ENCODE results near the gene ZNF385D.

The ZNF385D gene

GRCh38 chr3:21766002-21766401, 15.0 kb upstream of the ZNF385D start:
- H3K4me1 ChIP-seq (ENCODE audit: control insufficient read depth in 2 of 2, insufficient read depth in 1 of 2, low read depth in 1 of 2, low read length in 2 of 2): no peaks in the 10 kb centered on the region
- no peak overlapping the region for H3K4ac ChIP-seq (ENCODE audit: low read length)
- no peak overlapping the region for H2BK5ac ChIP-seq (ENCODE audit: low read length)
- H2AK5ac ChIP-seq (ENCODE audit: low read depth, low read length): no peak overlapping the region
- DNase-seq (ENCODE audit: low spot score): no peak
- no peak overlapping the region for H2BK12ac ChIP-seq (ENCODE audit: low read length)
- no peak overlapping the region for H3K23ac ChIP-seq (ENCODE audit: low read depth, low read length, poor library complexity)
- H3K79me1 ChIP-seq (ENCODE audit: low read depth, low read length): no peaks in the 10 kb centered on the region
- no peak overlapping the region for H3K14ac ChIP-seq (ENCODE audit: low read length)
- no peak overlapping the region for H3K4me3 ChIP-seq (ENCODE audit: low read length in 2 of 2)
- H4K8ac ChIP-seq (ENCODE audit: low read depth, low read length): no peak overlapping the region
- H2BK15ac ChIP-seq (ENCODE audit: low read length): no peak overlapping the region
- H3K27me3 ChIP-seq (ENCODE audit: control insufficient read depth in 3 of 3, insufficient read depth in 3 of 3, low read depth in 1 of 3, low read length in 3 of 3): no peaks in the 10 kb centered on the region
- no peak overlapping the region for H3K4me2 ChIP-seq (ENCODE audit: insufficient read depth, low read length, poor library complexity, severe bottlenecking)
- no peak overlapping the region for H2BK120ac ChIP-seq (ENCODE audit: low read depth, low read length)
- no CpG with 5 or more reads among the region's 2 CpGs for WGBS, 2 donors (ENCODE audit: extremely low coverage in 2 of 2, insufficient read length in 2 of 2, insufficient replicate concordance in 1 of 2)
- H3K9me3 ChIP-seq (replicated peaks in 1 of 2; ENCODE audit: control insufficient read depth in 2 of 2, insufficient read depth in 1 of 2, low read depth in 1 of 2, low read length in 2 of 2): no peaks in the 10 kb centered on the region
- no peak overlapping the region for H3K9ac ChIP-seq (ENCODE audit: low read depth, low read length, poor library complexity)
- H3K18ac ChIP-seq (ENCODE audit: low read length): no peak overlapping the region
- no peak overlapping the region for H4K91ac ChIP-seq (ENCODE audit: low read depth, low read length, poor library complexity)
- no peaks in the 10 kb centered on the region for H3K36me3 ChIP-seq (replicated peaks in 1 of 2; ENCODE audit: control insufficient read depth in 2 of 2, insufficient read depth in 2 of 2, low read length in 2 of 2)
- H3K27ac ChIP-seq (replicated peaks; ENCODE audit: low read length): no peak overlapping the region
- no peak overlapping the region for H2AFZ ChIP-seq (ENCODE audit: low read length)

- no peak overlapping the region for H2AFZ ChIP-seq (ENCODE audit: low read length)
- no peak overlapping the region for H3K4ac ChIP-seq (ENCODE audit: low read length)
- no CpG with 5 or more reads among the region's 5 CpGs for WGBS, 2 donors (ENCODE audit: extremely low coverage in 2 of 2, insufficient read length in 2 of 2, insufficient replicate concordance in 1 of 2)
- H3K14ac ChIP-seq (ENCODE audit: low read length): no peak overlapping the region
- no peak overlapping the region for H4K91ac ChIP-seq (ENCODE audit: low read depth, low read length, poor library complexity)
- no peak overlapping the region for H2BK120ac ChIP-seq (ENCODE audit: low read depth, low read length)
- H3K9ac ChIP-seq (ENCODE audit: low read depth, low read length, poor library complexity): no peak overlapping the region
- no peaks in the 10 kb centered on the region for H3K36me3 ChIP-seq (replicated peaks in 1 of 2; ENCODE audit: control insufficient read depth in 2 of 2, insufficient read depth in 2 of 2, low read length in 2 of 2)
- no peak overlapping the region for H2BK12ac ChIP-seq (ENCODE audit: low read length)
- H3K27me3 ChIP-seq (ENCODE audit: control insufficient read depth in 3 of 3, insufficient read depth in 3 of 3, low read depth in 1 of 3, low read length in 3 of 3): peaks cover 0 to 7% (median 0%) of the 10 kb centered on the region in 3 experiments
- no peak overlapping the region for H3K18ac ChIP-seq (ENCODE audit: low read length)
- no peak overlapping the region for H3K4me2 ChIP-seq (ENCODE audit: insufficient read depth, low read length, poor library complexity, severe bottlenecking)
- H3K4me1 ChIP-seq (ENCODE audit: control insufficient read depth in 2 of 2, insufficient read depth in 1 of 2, low read depth in 1 of 2, low read length in 2 of 2): peaks cover 0 to 3% of the 10 kb centered on the region in 2 donors
- no peaks in the 10 kb centered on the region for H3K9me3 ChIP-seq (replicated peaks in 1 of 2; ENCODE audit: control insufficient read depth in 2 of 2, insufficient read depth in 1 of 2, low read depth in 1 of 2, low read length in 2 of 2)
- no peaks in the 10 kb centered on the region for H3K79me1 ChIP-seq (ENCODE audit: low read depth, low read length)
- H2BK15ac ChIP-seq (ENCODE audit: low read length): no peak overlapping the region
- no peak overlapping the region for H3K4me3 ChIP-seq (ENCODE audit: low read length in 2 of 2)
- no peak for DNase-seq (ENCODE audit: low spot score)
- no peak overlapping the region for H2AK5ac ChIP-seq (ENCODE audit: low read depth, low read length)
- no peak overlapping the region for H2BK5ac ChIP-seq (ENCODE audit: low read length)
- no peak overlapping the region for H3K27ac ChIP-seq (replicated peaks; ENCODE audit: low read length)
- no peak overlapping the region for H4K8ac ChIP-seq (ENCODE audit: low read depth, low read length)
- no peak overlapping the region for H3K23ac ChIP-seq (ENCODE audit: low read depth, low read length, poor library complexity)
Measured at GRCh38 chr3:21755896-21756295, 4.9 kb upstream of the ZNF385D start.

- Histone ChIP-seq H3K9me3 (replicated peaks in 1 of 2; ENCODE audit: control insufficient read depth in 2 of 2, insufficient read depth in 1 of 2, low read depth in 1 of 2, low read length in 2 of 2) (no peaks in the 10 kb centered on the region), H2BK15ac (ENCODE audit: low read length) (no peak overlapping the region), H3K4ac (ENCODE audit: low read length) (no peak overlapping the region), H2AFZ (ENCODE audit: low read length) (no peak overlapping the region), H3K4me1 (ENCODE audit: control insufficient read depth in 2 of 2, insufficient read depth in 1 of 2, low read depth in 1 of 2, low read length in 2 of 2) (peaks cover 3 to 10% of the 10 kb centered on the region in 2 donors), H2BK120ac (ENCODE audit: low read depth, low read length) (no peak overlapping the region), H3K27me3 (ENCODE audit: control insufficient read depth in 3 of 3, insufficient read depth in 3 of 3, low read depth in 1 of 3, low read length in 3 of 3) (peaks cover 0 to 18% (median 0%) of the 10 kb centered on the region in 3 experiments), H4K8ac (ENCODE audit: low read depth, low read length) (no peak overlapping the region), H3K27ac (replicated peaks; ENCODE audit: low read length) (no peak overlapping the region), H3K36me3 (replicated peaks in 1 of 2; ENCODE audit: control insufficient read depth in 2 of 2, insufficient read depth in 2 of 2, low read length in 2 of 2) (no peaks in the 10 kb centered on the region), H3K18ac (ENCODE audit: low read length) (no peak overlapping the region), H3K4me2 (ENCODE audit: insufficient read depth, low read length, poor library complexity, severe bottlenecking) (no peak overlapping the region), H3K79me1 (ENCODE audit: low read depth, low read length) (no peaks in the 10 kb centered on the region), H3K23ac (ENCODE audit: low read depth, low read length, poor library complexity) (no peak overlapping the region), H2BK12ac (ENCODE audit: low read length) (no peak overlapping the region), H3K4me3 (ENCODE audit: low read length in 2 of 2) (no peak overlapping the region), H2BK5ac (ENCODE audit: low read length) (no peak overlapping the region), H4K91ac (ENCODE audit: low read depth, low read length, poor library complexity) (no peak overlapping the region), H2AK5ac (ENCODE audit: low read depth, low read length) (no peak overlapping the region), H3K9ac (ENCODE audit: low read depth, low read length, poor library complexity) (no peak overlapping the region), H3K14ac (ENCODE audit: low read length) (no peak overlapping the region)
- no CpG with 5 or more reads among the region's 1 CpG for WGBS, 2 donors (ENCODE audit: extremely low coverage in 2 of 2, insufficient read length in 2 of 2, insufficient replicate concordance in 1 of 2)
- no peak for DNase-seq (ENCODE audit: low spot score)
Measured at GRCh38 chr3:21754839-21755238, 3.8 kb upstream of the ZNF385D start.

GRCh38 chr3:21752749-21753347, 1.8 kb upstream of the ZNF385D start:
- H2BK5ac ChIP-seq (ENCODE audit: low read length): no peak overlapping the region
- no peak overlapping the region for H3K4me3 ChIP-seq (ENCODE audit: low read length in 2 of 2)
- H3K36me3 ChIP-seq (replicated peaks in 1 of 2; ENCODE audit: control insufficient read depth in 2 of 2, insufficient read depth in 2 of 2, low read length in 2 of 2): no peaks in the 10 kb centered on the region
- no peak overlapping the region for H3K27ac ChIP-seq (replicated peaks; ENCODE audit: low read length)
- no peak overlapping the region for H2BK12ac ChIP-seq (ENCODE audit: low read length)
- H3K79me1 ChIP-seq (ENCODE audit: low read depth, low read length): no peaks in the 10 kb centered on the region
- no peak overlapping the region for H4K91ac ChIP-seq (ENCODE audit: low read depth, low read length, poor library complexity)
- DNase-seq (ENCODE audit: low spot score): no peak
- H4K8ac ChIP-seq (ENCODE audit: low read depth, low read length): no peak overlapping the region
- H3K4me2 ChIP-seq (ENCODE audit: insufficient read depth, low read length, poor library complexity, severe bottlenecking): no peak overlapping the region
- H2BK15ac ChIP-seq (ENCODE audit: low read length): no peak overlapping the region
- H3K14ac ChIP-seq (ENCODE audit: low read length): no peak overlapping the region
- H3K4me1 ChIP-seq (ENCODE audit: control insufficient read depth in 2 of 2, insufficient read depth in 1 of 2, low read depth in 1 of 2, low read length in 2 of 2): peaks cover 8 to 10% of the 10 kb centered on the region in 2 donors
- no peak overlapping the region for H2BK120ac ChIP-seq (ENCODE audit: low read depth, low read length)
- no peak overlapping the region for H3K23ac ChIP-seq (ENCODE audit: low read depth, low read length, poor library complexity)
- H3K9me3 ChIP-seq (replicated peaks in 1 of 2; ENCODE audit: control insufficient read depth in 2 of 2, insufficient read depth in 1 of 2, low read depth in 1 of 2, low read length in 2 of 2): no peaks in the 10 kb centered on the region
- no peak overlapping the region for H3K18ac ChIP-seq (ENCODE audit: low read length)
- no peak overlapping the region for H3K9ac ChIP-seq (ENCODE audit: low read depth, low read length, poor library complexity)
- H3K27me3 ChIP-seq (ENCODE audit: control insufficient read depth in 3 of 3, insufficient read depth in 3 of 3, low read depth in 1 of 3, low read length in 3 of 3): peaks cover 0 to 27% (median 0%) of the 10 kb centered on the region in 3 experiments
- H3K4ac ChIP-seq (ENCODE audit: low read length): no peak overlapping the region
- no peak overlapping the region for H2AFZ ChIP-seq (ENCODE audit: low read length)
- H2AK5ac ChIP-seq (ENCODE audit: low read depth, low read length): no peak overlapping the region
- no CpG with 5 or more reads among the region's 3 CpGs for WGBS, 2 donors (ENCODE audit: extremely low coverage in 2 of 2, insufficient read length in 2 of 2, insufficient replicate concordance in 1 of 2)

Data from neuronal stem cell (in vitro differentiated cells).